ENCODE data around the gene UBE2H.

DNA sequence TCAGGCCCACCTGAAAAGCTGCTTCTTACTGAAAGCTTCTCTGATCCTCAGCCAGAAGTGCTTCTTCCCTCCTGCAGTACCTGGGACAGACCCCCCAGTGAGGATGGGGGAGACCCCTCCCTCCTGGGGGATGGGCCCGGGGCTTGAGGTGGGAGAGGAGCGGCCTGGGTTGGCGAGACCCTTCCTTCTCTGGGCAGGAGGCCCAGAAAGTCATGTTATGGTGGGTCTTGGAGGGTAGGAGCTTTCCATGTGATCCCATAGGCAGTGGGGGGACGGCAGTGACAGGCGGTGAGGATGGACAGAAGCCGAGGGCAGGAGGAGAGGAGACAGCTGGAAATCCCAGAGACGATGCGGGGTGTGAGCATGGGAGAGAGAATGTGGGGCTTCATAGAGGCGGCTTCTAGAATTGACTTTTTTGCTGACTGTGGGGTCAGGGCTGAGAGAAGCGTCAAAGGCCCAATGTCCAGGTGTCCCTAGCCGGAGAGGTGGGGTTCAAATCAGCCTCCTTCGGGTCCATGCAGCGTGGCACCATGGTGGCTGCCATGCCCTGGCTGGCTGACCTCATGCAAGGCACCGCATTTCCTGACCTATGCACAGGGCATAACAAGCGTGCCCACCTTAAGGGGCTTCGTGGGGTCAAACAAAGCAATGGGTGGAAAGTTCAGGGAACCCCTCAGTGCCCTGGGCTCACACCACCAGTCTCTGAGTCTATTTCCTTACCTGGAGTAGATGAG lies 154.0 kb downstream of the UBE2H start:
- TF ChIP-seq, protein P1, sequence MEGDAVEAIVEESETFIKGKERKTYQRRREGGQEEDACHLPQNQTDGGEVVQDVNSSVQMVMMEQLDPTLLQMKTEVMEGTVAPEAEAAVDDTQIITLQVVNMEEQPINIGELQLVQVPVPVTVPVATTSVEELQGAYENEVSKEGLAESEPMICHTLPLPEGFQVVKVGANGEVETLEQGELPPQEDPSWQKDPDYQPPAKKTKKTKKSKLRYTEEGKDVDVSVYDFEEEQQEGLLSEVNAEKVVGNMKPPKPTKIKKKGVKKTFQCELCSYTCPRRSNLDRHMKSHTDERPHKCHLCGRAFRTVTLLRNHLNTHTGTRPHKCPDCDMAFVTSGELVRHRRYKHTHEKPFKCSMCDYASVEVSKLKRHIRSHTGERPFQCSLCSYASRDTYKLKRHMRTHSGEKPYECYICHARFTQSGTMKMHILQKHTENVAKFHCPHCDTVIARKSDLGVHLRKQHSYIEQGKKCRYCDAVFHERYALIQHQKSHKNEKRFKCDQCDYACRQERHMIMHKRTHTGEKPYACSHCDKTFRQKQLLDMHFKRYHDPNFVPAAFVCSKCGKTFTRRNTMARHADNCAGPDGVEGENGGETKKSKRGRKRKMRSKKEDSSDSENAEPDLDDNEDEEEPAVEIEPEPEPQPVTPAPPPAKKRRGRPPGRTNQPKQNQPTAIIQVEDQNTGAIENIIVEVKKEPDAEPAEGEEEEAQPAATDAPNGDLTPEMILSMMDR (IDR thresholded peaks at IDR 0.05) = no peak
- TF ChIP-seq POLR2A (IDR thresholded peaks at IDR 0.05) = no peak

Data from body of pancreas (tissue), 4 donors.